Pancreas (tissue), 10 donors: ENCODE measurements around the gene KCNK10. TPM values are rescaled to one million over a fixed set of nuclear protein-coding genes. Genes with fewer than 3 reads are reported as not detected.

ENCODE experiments used
- ATAC-seq, 4 donors: fragments of 200-7000 bp; cut with Tn5 transposase; one replicate each; pipeline versions ENCODE4 v1.8.0 to v1.9.1; 2020; ENCODE audit warnings: mild to moderate bottlenecking in 4 of 4, moderate library complexity in 4 of 4
- DNase-seq, 6 donors: peaks; one replicate each; pipeline ENCODE4 v3.0.0-alpha.2; 2020
- FAIRE-seq: peaks from 2 replicates; lab custom pipeline; 2012; peaks lifted over from hg19 to GRCh38; lab: Jason Lieb, UNC
- H3K27ac ChIP-seq, 4 donors: fragments of 200-600 bp; sonication (generic); 1 replicate in 3 of 4; 2 replicates in 1 of 4; pipeline versions ENCODE4 v1.5.0 to v1.8.0; 2020
- H3K27me3 ChIP-seq, 4 donors: fragments of 200-600 bp; one replicate each; pipeline ENCODE4 v1.8.0; 2021
- H3K36me3 ChIP-seq, 3 donors: fragments of 200-600 bp; sonication (generic) in 1 of 3; one replicate each; pipeline versions ENCODE4 v1.5.0 to v1.8.0; 2020 to 2021
- H3K4me1 ChIP-seq, 3 donors: fragments of 200-600 bp; one replicate each; pipeline ENCODE4 v1.8.0; 2021
- H3K4me3 ChIP-seq, 4 donors: fragments of 200-600 bp; sonication (generic) in 2 of 4; one replicate each; pipeline versions ENCODE4 v1.5.0 to v1.8.0; 2020 to 2021
- H3K9me3 ChIP-seq, 4 donors: fragments of 200-600 bp; one replicate each; pipeline ENCODE4 v1.8.0; 2021
- WGBS, 2 donors: extraction: QIAGEN DNeasy Blood & Tissue Kit; methylation state at CpG; one replicate each; pipeline ENCODE4 v1.1.7; 2013; 5-methylcytosine and 5-hydroxymethylcytosine counted together
- intact Hi-C, 3 donors: fragments of 100-400 bp; cut with DNase I; formaldehyde crosslinking; loops; one replicate each; pipeline versions ENCODE4 v1.11.1 to v1.14.2; 2022
- polyA plus RNA-seq, 2 donors: library from polyadenylated mRNA; stranded (reverse); fragments of 200-250 nt; gene quantifications; one replicate each; pipeline ENCODE4 v1.2.3, GENCODE V29; 2013
- total RNA-seq, 6 donors: library from RNA; stranded (reverse); fragmentation: NEBNext Ultra II Directional in 4 of 6; extraction: Animal tissue kit (Norgen Biotek cat#: 25700) in 4 of 6; gene quantifications; one replicate each; pipeline versions ENCODE4 v1.2.1 to v1.2.4, GENCODE V29; 2021 to 2023
- TF ChIP-seq, protein P1 (sequence below), 4 donors: fragments of 200-600 bp; sonication (generic) in 3 of 4; IDR thresholded peaks; one replicate each; pipeline versions ENCODE4 v1.5.0 to v1.8.0; 2021; ENCODE audit warnings: antibody characterized with exemption in 4 of 4
- donor health status: healthy with polysubstance abuse.
- donor health status: DM: no; HTN: no; CAD: no; lungs with moderate emphysema.
- donor health status: DM: no; HTN: no; CAD: no.
- donor health status: control.
- donor health status: control.
- donor health status: Bipolar disorder and iron deficiency.
- donor health status: DM: yes; HTN: yes; CAD: no.
- donor health status: DM: no; HTN: no; CAD: no.
- donor health status: DM: no; HTN: no; CAD: no.
- donor health status: DM: yes; HTN: yes; CAD: no.

The KCNK10 gene
- total and polyA plus RNA-seq, 8 donors: 0.42 to 2.3 (median 1.1) TPM

DNA sequence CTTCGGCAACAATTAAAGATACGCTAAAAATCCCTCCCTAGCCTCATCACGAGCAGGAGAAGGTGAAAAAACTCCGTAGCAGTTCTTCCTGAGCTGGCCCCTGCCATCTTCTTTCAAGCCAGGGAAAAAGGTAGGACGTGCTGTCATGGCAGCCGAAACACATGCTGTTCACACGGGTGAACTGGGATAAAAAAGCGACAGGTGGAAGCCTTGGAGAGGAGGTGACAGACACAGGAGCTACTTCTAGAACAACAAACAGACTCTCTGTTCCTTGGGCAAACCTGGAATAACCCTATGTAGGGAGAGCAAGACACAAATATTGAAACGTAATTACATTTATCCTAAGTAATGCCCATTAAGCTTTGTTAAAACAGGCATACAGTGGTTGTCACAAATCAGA is 81.3 kb downstream of the KCNK10 start:
- H3K9me3 ChIP-seq: no peaks in the 10 kb centered on the region
- intact Hi-C loops: no loop called here
- H3K27ac ChIP-seq: no peak overlapping the region
- no peaks in the 10 kb centered on the region for H3K4me1 ChIP-seq
- no peak overlapping the region for H3K4me3 ChIP-seq
- H3K27me3 ChIP-seq: no peaks in the 10 kb centered on the region
- no peak for FAIRE-seq
- TF ChIP-seq, protein P1, sequence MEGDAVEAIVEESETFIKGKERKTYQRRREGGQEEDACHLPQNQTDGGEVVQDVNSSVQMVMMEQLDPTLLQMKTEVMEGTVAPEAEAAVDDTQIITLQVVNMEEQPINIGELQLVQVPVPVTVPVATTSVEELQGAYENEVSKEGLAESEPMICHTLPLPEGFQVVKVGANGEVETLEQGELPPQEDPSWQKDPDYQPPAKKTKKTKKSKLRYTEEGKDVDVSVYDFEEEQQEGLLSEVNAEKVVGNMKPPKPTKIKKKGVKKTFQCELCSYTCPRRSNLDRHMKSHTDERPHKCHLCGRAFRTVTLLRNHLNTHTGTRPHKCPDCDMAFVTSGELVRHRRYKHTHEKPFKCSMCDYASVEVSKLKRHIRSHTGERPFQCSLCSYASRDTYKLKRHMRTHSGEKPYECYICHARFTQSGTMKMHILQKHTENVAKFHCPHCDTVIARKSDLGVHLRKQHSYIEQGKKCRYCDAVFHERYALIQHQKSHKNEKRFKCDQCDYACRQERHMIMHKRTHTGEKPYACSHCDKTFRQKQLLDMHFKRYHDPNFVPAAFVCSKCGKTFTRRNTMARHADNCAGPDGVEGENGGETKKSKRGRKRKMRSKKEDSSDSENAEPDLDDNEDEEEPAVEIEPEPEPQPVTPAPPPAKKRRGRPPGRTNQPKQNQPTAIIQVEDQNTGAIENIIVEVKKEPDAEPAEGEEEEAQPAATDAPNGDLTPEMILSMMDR (IDR thresholded peaks at IDR 0.05): no peak
- DNase-seq: no peak
- WGBS, 2 donors: 84 to 86% methylated on average over 9 of the region's 9 CpGs
- no peaks in the 10 kb centered on the region for H3K36me3 ChIP-seq
- no peak for ATAC-seq

- ATAC-seq (no peak), DNase-seq (no peak), FAIRE-seq (no peak)
- no peaks in the 10 kb centered on the region for H3K36me3 ChIP-seq
- intact Hi-C loops: no loop called here
- H3K27me3 ChIP-seq: no peaks in the 10 kb centered on the region
- H3K4me1 ChIP-seq: no peaks in the 10 kb centered on the region
- H3K9me3 ChIP-seq: no peaks in the 10 kb centered on the region
- no peak overlapping the region for H3K4me3 ChIP-seq
- H3K27ac ChIP-seq: no peak overlapping the region
- WGBS, 2 donors: 87 to 91% methylated on average over 4 of the region's 4 CpGs
- TF ChIP-seq, protein P1 (IDR thresholded peaks at IDR 0.05): no peak
Observed at GRCh38 chr14:88234442-88234841, 88.6 kb downstream of the KCNK10 start.

GRCh38 chr14:88233915-88234314 is 89.2 kb downstream of the KCNK10 start:
- no peak for DNase-seq
- Histone ChIP-seq H3K9me3 (no peaks in the 10 kb centered on the region), H3K4me1 (no peaks in the 10 kb centered on the region), H3K36me3 (no peaks in the 10 kb centered on the region), H3K27ac (no peak overlapping the region), H3K4me3 (no peak overlapping the region), H3K27me3 (no peaks in the 10 kb centered on the region)
- no peak for FAIRE-seq
- intact Hi-C loops: no loop called here
- TF ChIP-seq, protein P1 (IDR thresholded peaks at IDR 0.05): no peak
- peak in 1 of 4 donors; percentile 61 for ATAC-seq
- 73 to 81% methylated on average over 5 of the region's 5 CpGs for WGBS, 2 donors

GRCh38 chr14:88232771-88233170 is 90.3 kb downstream of the KCNK10 start:
- TF ChIP-seq, protein P1 (IDR thresholded peaks at IDR 0.05): no peak
- ATAC-seq (peak in 1 of 4 donors; percentile 23), FAIRE-seq (no peak), DNase-seq (no peak)
- H3K36me3 ChIP-seq: no peaks in the 10 kb centered on the region
- H3K4me1 ChIP-seq: no peaks in the 10 kb centered on the region
- no peaks in the 10 kb centered on the region for H3K27me3 ChIP-seq
- intact Hi-C loops: no loop called here
- H3K27ac ChIP-seq: no peak overlapping the region
- WGBS, 2 donors: 94 to 95% methylated on average over 3 of the region's 3 CpGs
- H3K4me3 ChIP-seq: no peak overlapping the region
- no peaks in the 10 kb centered on the region for H3K9me3 ChIP-seq

DNA sequence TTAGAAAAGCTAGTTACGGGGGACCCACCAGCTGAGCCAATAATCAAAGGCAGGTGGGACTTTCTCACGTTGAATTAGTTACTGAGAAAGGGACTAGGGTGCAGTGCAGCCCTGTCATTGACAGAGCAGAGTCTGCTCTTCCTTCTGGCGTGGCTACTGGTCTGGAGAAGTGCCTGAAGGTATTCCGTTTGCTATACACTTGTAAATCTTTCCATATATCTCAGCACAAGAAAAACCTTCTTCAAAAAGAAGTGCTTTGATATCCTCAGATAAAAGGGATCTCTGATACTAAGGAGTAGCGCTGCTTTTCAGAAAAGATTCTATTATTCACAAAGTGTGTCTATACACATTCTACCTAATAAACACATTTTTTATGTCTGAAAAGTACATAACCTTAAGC is 91.5 kb downstream of the KCNK10 start:
- ATAC-seq (no peak), DNase-seq (no peak), FAIRE-seq (no peak)
- WGBS, 2 donors: 54 to 66% methylated on average over 5 of the region's 5 CpGs
- TF ChIP-seq, protein P1 (IDR thresholded peaks at IDR 0.05): no peak
- Histone ChIP-seq H3K4me3 (no peak overlapping the region), H3K36me3 (no peaks in the 10 kb centered on the region), H3K27ac (no peak overlapping the region), H3K9me3 (no peaks in the 10 kb centered on the region), H3K4me1 (no peaks in the 10 kb centered on the region), H3K27me3 (no peaks in the 10 kb centered on the region)
- intact Hi-C loops: no loop called here
